ENCODE data around the gene EXOSC3. TPM values are rescaled to one million over a fixed set of nuclear protein-coding genes. Genes with fewer than 3 reads are reported as not detected.

The EXOSC3 gene
- total RNA-seq, 2 donors from 2014 or later: 26.5 to 38.7 TPM

DNA sequence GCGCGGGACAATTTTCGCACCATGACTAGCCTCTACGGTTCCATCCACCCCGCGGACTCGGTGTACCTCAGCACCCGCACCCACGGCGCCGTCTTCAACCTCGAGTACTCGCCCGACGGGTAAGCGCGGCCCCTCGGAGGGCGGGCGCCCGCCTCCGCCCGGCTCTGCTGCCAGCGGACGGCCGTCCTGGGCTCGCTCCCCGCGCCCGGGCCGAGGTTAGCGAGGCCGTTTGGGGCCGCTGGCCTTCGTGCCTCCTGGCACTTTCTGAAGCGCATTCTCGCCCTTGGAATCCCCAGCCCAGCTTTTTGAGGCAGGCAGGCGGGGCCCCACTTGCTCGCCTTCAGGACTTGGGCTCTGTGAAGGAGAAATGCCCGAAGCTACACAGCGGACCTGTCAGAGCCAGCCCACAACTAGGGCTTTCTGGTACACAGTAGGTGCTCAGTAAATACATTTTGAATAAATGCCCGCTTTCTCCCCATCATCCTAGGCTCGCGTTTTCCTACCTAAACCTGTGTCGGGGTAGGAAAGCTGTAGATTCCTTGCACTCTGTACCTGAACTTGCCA is 16.5 kb upstream of the EXOSC3 start:
- Histone ChIP-seq H3K9me3 (no peaks in the 10 kb centered on the region), H3K36me3 (no peaks in the 10 kb centered on the region), H3K4me3 (peak overlapping the region; percentile 92), H3K4me1 (ENCODE audit: control insufficient read depth in 1 of 2, low read depth in 2 of 2) (peaks cover 26 to 27% of the 10 kb centered on the region in 2 donors), H3K27me3 (replicated peaks; ENCODE audit: insufficient read depth) (no peaks in the 10 kb centered on the region), H3K27ac (peak overlapping the region; percentile 72 to 89)
- TF ChIP-seq, protein P1, sequence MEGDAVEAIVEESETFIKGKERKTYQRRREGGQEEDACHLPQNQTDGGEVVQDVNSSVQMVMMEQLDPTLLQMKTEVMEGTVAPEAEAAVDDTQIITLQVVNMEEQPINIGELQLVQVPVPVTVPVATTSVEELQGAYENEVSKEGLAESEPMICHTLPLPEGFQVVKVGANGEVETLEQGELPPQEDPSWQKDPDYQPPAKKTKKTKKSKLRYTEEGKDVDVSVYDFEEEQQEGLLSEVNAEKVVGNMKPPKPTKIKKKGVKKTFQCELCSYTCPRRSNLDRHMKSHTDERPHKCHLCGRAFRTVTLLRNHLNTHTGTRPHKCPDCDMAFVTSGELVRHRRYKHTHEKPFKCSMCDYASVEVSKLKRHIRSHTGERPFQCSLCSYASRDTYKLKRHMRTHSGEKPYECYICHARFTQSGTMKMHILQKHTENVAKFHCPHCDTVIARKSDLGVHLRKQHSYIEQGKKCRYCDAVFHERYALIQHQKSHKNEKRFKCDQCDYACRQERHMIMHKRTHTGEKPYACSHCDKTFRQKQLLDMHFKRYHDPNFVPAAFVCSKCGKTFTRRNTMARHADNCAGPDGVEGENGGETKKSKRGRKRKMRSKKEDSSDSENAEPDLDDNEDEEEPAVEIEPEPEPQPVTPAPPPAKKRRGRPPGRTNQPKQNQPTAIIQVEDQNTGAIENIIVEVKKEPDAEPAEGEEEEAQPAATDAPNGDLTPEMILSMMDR (IDR thresholded peaks at IDR 0.05): no peak
- ATAC-seq (ENCODE audit: insufficient number of reproducible peaks, low FRiP score, low read depth) (peak; percentile 9), DNase-seq (ENCODE audit: low spot score) (peak; percentile 9)

DNA sequence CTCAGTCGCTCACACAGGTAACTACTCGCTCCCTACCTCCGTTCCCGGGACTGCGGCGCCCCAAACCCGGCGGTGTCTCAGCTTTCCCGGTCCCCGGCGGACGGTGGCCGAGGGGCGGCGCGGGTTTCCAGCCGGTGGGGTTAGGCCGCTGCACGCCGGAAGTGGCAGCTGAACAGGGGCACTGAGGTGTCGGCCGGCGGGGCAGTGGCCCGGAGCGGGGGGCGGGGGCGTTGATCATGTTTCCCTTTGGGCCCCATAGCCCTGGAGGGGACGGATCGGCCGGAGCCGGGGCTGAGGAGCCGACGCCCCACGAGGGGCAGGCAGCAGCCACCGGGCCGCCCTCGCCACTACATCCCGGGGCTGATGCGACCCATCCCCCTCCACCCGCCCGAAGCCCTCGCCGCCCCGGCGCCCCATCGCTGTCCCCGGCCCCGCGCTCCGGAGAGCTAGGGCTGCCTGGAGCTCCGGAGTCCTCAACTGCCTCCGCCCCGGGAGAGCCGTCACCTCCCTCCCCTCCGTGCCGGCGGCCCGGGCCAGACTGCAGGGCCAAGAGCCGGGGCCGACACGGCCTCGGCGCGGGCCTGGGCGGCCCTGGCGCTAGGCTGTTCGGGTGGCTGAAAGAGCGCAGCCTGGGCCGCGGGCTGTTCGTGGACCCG is 15.9 kb upstream of the EXOSC3 start, which contains the start of gene DCAF10:
Gene DCAF10 (plus strand): TSS at position 167 of the 656 bp plus-strand sequence. CDS start 70 bp downstream, at position 237.
- H3K9me3 ChIP-seq: no peaks in the 10 kb centered on the region
- peak; percentile 47 for DNase-seq (ENCODE audit: low spot score)
- no peaks in the 10 kb centered on the region for H3K27me3 ChIP-seq (replicated peaks; ENCODE audit: insufficient read depth)
- peak within 1 kb of the TSS; percentile 72 to 89 for H3K27ac ChIP-seq
- no peaks in the 10 kb centered on the region for H3K36me3 ChIP-seq
- peak; percentile 72 for ATAC-seq (ENCODE audit: insufficient number of reproducible peaks, low FRiP score, low read depth)
- H3K4me3 ChIP-seq: peak within 1 kb of the TSS; percentile 92
- TF ChIP-seq, protein P1 (IDR thresholded peaks at IDR 0.05): no peak
- H3K4me1 ChIP-seq (ENCODE audit: control insufficient read depth in 1 of 2, low read depth in 2 of 2): peaks cover 26 to 27% of the 10 kb centered on the region in 2 donors

DNA sequence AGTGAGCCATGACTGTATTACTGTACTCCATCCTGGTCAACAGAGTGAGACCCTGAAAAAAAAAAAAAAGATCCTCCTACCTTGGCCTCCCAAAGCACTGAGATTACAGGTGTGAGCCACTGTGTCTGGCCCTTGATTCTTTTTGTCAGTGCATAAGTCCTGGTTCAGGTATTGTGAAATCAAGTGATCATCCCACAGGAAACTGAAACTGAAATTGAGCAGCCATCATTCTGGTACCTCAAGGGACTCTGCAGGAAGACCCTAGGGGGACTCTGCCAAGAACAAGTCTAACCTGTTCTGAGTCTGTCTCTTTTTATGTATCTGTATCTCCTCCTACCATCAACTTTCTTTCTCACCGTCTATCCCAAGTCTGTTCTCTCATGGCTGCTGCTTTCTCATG is 13.8 kb upstream of the EXOSC3 start:
- no peak overlapping the region for H3K4me3 ChIP-seq
- no peak for DNase-seq (ENCODE audit: low spot score)
- no peak overlapping the region for H3K27ac ChIP-seq
- no peaks in the 10 kb centered on the region for H3K9me3 ChIP-seq
- H3K4me1 ChIP-seq (ENCODE audit: control insufficient read depth in 1 of 2, low read depth in 2 of 2): peaks cover 24 to 26% of the 10 kb centered on the region in 2 donors
- H3K27me3 ChIP-seq (replicated peaks; ENCODE audit: insufficient read depth): no peaks in the 10 kb centered on the region
- TF ChIP-seq, protein P1 (IDR thresholded peaks at IDR 0.05): no peak
- ATAC-seq (ENCODE audit: insufficient number of reproducible peaks, low FRiP score, low read depth): no peak
- no peaks in the 10 kb centered on the region for H3K36me3 ChIP-seq

DNA sequence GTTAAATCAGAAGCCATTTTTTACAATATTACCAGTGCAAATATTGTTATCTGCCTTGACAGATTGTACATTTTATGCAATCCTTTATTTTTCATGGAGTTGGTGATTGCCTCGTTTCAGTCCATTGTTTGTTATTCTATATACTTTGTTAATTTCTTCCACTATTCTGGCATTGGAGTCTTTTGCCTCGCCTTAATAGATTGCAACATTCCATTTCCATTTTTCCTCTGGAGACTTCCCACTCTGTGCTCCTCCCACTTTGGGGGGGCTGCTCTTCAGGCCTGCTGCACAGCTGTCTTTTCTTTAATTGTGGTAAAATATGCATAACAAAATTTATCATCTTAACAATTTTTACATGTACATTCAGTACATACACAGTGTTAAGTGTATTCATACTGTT is 11.4 kb upstream of the EXOSC3 start:
- no peak overlapping the region for H3K27ac ChIP-seq
- H3K9me3 ChIP-seq: no peaks in the 10 kb centered on the region
- DNase-seq (ENCODE audit: low spot score) (no peak), ATAC-seq (ENCODE audit: insufficient number of reproducible peaks, low FRiP score, low read depth) (no peak)
- H3K36me3 ChIP-seq: no peaks in the 10 kb centered on the region
- TF ChIP-seq, protein P1 (IDR thresholded peaks at IDR 0.05): no peak
- peaks cover 3 to 6% of the 10 kb centered on the region in 2 donors for H3K4me1 ChIP-seq (ENCODE audit: control insufficient read depth in 1 of 2, low read depth in 2 of 2)
- no peaks in the 10 kb centered on the region for H3K27me3 ChIP-seq (replicated peaks; ENCODE audit: insufficient read depth)
- H3K4me3 ChIP-seq: no peak overlapping the region

DNA sequence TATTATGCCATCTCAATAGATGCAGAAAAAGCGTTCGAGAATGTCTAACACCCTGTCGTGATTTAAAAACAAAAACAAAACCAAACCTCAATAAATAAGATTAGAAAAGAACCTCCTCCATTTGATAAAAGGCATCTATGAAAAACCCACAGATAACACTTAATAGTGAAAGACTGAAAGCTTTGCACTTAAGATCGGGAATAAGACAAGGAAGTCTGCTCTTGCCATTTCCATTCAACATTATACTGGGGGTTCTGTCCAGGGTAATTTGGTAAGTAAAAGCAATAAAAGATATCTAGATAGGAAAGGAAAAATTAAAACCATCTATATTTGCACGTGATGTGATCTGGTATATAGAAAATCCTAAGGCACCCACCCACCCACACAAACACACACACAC is 7.3 kb upstream of the EXOSC3 start:
- no peak overlapping the region for H3K4me3 ChIP-seq
- DNase-seq (ENCODE audit: low spot score) (no peak), ATAC-seq (ENCODE audit: insufficient number of reproducible peaks, low FRiP score, low read depth) (no peak)
- H3K4me1 ChIP-seq (ENCODE audit: control insufficient read depth in 1 of 2, low read depth in 2 of 2): no peaks in the 10 kb centered on the region
- TF ChIP-seq, protein P1 (IDR thresholded peaks at IDR 0.05): no peak
- H3K27me3 ChIP-seq (replicated peaks; ENCODE audit: insufficient read depth): no peaks in the 10 kb centered on the region
- no peaks in the 10 kb centered on the region for H3K36me3 ChIP-seq
- no peaks in the 10 kb centered on the region for H3K9me3 ChIP-seq
- H3K27ac ChIP-seq: no peak overlapping the region
